HG02798 (cell line): ENCODE measurements around the gene ELF5.

Source experiments
- ATAC-seq: cut with Tn5 transposase; IDR thresholded peaks from one replicate; pipeline ENCODE4 v1.9.1; 2021; ENCODE audit warnings: mild to moderate bottlenecking; ENCODE audit not compliant: unreplicated experiment, poor library complexity

Gene ELF5

DNA sequence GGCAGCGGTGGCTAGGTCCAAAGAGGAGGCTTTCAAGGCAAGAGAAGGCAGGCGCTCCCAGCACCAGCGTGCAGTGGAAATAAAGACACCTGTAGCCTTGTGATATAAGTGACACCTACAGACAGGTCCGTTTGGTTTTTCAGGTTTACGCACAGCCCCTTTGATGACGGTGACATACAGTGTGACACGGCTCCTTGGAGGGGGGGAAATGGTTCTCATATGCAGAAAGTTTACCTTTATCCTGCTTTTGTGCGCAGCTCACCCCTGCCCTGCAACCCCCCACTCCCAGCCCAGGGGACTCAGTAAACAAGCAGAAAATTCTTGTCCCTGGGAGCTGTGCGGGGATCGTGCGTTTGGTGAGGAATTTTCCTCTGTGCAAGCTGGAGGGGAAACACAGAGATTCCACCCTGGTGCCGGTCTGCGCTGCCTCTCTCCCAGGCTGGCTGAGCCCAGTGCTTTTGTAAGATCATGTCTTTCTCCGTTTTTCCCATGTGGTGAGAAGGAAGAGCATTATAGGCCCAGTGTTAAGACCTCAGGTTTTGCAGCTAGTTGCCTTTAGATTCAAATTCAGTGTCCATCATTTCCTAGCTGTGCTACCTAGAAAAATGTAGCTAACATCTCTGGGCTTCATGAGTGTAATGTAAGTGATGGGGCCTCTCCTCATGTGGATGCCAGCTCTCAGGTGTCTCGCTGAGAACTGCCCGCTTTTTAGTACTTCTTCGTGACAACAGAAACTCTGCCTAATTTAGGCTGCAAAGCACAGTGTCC lies at the start of gene ELF5:
TSS of gene ELF5 (minus strand) at position 113 of the 768 bp plus-strand sequence. CDS start 8,045 bp downstream, outside the sequence.
- no peak for ATAC-seq

DNA sequence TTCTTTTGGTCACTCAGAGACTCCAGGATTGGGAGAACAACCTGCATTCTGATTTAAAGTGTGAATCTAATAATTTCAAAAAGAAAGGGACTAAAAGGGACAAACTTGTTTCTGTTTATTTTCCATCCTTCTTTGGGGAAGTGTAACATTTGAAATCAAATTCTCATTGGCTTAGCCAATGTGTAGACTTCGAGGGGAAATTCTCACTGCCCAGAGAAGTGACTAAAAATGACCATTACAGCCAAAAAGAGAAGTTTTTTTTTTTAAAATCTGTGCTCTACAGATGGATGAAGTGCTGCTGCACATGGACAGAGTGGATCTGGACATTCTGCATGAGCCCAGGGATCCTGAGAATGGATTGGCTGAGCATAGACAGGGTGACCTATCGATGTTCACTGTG lies 49.4 kb upstream of the ELF5 start:
- ATAC-seq = no peak

DNA sequence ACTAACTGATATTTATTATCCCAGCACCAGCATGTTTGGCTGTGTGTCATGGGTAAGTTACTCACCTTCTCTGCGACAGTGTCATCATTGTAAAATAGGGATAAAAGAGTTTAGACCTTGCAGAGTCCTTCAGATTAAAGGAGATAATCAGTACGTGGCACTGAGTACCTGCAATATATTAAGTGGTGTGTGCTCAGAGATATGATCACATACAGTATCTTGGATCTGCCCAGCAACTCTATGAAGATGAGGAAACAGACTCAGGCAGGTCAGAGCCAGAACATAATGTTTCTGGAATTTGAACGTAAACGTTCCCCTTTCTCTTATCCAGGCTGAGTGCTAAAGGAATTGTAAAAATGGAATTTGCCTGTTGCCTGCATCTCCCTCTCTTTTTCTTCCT lies 46.9 kb upstream of the ELF5 start:
- ATAC-seq = no peak

DNA sequence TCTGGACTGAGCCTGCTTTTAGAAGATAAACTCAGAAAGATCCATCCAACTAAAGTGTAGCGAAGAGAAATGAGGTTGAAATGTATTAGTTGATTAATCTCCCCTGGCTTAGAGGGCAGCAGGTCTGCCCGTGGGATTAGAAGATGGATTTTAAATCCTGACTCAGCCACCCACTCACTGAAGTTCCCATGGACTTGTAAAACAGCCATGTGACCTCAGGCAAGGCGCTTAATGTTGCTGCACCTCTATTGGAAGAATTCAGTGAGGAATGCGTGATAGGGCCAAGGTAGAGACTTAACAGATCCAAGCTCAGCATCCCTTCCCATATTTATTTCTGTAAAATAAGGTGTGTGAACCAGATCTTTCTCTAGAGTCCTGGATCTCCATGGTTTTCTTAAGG lies 45.1 kb upstream of the ELF5 start:
- ATAC-seq = no peak

DNA sequence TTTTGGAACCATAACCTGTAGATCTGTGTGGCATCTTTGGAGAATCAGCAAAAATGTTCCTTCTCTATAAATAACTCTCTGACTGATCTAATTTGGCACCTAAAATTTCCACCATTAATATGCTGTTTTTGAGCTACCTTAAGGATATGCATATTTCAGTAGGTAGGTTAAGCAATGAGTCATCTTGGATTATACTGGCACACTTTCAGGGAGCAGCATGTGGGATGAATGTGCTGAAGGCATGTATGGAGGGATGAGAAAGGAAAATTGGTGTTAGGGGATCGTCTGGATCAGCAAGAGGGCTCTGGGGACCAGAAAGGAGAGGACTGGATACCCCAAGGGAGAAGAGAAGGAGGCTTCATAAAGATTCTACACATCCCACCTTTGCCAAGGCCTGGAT lies 44.6 kb upstream of the ELF5 start:
- no peak for ATAC-seq

DNA sequence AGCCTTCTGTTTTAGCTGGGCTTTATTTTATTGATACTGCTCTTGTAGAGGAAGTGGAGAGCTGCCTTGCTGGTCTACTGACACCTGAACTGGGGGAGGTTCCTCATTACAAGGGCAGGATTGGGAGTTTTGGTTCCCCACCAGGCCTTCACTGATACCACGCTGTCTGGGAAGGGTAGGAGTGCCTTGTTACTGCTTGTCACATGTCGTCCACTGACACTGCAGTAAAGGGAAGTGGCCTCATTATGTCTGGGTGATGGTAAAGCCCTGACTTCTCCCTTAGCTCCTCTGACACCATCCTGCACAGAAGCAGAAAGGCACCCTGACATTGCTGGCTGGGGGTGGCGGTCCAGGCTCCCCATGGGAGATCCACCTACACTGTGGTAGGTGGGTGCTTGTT lies 38.7 kb upstream of the ELF5 start:
- no peak for ATAC-seq

DNA sequence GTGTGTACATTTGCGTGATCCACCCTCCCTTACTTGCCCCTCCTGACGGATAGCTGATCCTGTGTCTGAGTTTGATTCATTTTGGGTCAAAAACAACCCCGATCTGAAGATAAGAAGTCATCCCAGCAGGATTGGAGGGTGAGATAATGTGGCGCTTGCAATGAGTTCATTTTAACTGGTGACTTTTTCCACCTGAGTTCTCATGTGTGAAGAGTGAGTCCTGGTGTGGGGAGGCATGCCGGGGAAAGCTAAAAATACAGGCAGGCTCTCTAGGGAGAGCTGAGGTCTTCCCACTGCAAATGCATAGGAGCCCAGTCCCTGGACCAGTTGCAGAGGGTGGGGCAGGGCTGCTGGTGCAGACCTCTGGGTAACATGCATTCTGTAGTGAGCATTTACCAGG lies 35.7 kb upstream of the ELF5 start:
- no peak for ATAC-seq

DNA sequence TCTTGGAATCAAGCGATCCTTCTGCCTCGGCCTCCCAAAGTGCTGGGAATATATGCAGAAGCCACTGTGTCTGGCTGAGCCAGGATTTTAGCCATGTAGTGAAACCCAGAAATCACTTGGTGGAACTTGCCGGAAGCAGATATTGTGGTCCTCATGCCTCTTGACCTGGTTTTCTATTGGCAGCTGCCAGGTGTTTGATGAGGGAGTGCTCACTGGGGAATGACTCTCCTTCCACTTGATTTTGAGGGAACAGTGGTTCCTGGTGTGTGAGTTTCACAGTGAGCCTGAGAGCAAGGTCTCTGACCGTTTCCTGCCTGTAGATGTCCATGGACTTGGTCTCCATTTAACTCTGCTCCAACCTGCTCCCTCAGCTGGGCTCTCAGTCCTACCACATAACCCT lies 34.7 kb upstream of the ELF5 start:
- no peak for ATAC-seq

DNA sequence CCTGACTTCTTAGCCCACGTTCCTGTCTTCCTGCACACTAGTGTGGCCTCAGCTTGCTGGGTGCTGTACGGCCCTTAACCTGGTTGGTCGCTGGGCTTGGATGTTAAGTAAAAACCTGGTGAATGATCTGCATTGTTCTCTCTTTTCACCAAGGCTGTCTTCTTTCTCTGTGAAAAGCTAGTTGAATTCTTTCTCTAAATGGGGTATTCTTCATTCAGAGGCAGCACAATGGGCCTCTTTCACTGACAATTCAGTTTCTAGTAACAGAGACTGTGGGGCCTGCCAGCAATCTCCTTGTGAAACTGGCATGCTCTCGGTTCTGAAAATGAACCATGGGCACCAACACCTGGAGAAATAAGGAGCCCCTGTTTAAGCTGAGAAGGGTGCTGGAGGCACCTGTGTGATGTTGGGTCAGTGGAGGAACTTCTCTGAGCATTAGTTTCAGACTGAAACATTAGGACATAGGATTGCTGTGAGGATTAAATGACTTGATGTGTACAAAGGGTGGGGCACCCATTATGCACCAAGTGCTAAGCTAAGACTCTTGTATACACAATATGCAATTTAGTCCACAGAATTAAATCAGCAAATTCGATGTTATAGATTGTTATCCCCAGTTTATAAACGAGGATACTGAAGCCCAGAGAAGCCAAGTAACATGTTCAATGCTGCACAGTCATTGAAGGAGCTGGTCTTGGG lies 33.1 kb upstream of the ELF5 start:
- no peak for ATAC-seq

DNA sequence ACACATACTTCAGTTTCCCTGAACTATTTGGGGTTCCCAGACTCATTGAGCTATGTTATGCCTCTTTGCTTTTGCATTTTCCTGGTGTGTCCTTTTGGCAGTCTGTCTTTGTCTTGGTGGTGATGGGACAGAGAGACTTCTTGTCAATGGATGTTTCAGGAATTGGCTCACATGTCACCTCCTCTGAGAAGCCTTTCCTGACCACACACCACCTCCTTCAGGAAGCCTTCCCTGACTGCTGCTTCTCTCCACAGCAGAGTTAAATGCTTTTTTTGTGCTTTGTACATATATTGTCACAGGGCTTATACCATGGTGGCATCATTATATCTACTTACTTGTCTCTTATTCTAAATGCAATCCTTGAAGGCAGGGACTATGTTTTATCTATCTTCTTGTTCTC lies 28.5 kb upstream of the ELF5 start:
- no peak for ATAC-seq

DNA sequence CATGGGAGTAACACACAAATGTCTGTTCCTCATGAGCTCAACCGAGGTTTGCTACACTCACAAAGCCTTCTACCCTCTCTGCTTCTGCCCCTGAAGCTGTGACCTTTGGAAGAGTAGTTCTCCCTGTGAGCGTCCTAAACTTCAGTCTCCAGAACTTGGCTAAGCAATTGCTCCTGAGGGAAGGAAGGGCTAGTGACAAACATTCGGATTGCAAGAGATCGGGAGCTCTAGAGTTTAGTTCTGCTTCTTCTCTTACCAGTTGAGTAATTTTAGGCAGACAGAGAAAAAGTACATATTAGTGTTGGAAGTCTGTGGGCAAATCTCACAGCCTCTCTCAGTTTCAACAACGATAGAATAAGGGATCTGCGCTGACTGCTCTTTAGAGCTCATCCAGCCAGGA lies 27.3 kb upstream of the ELF5 start:
- no peak for ATAC-seq

DNA sequence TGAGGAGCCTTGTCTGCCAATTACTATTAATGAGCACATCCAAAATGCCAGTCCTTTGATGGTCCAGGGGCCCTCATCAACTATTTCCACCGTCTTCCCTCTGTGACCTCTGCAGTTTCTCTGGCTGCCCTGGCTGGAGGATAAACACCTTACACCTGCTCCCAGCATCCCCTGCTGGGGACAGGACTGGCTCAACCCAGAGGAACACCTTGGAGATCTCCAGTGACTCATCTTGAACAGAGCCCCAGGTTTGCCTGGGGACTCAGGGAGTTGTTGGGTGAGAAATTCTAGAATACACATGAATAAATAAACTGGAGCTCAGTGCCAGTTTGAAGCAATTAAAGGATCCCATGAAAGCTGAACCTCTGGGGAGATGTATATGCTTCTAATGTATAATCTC lies 24.0 kb upstream of the ELF5 start:
- ATAC-seq = no peak

DNA sequence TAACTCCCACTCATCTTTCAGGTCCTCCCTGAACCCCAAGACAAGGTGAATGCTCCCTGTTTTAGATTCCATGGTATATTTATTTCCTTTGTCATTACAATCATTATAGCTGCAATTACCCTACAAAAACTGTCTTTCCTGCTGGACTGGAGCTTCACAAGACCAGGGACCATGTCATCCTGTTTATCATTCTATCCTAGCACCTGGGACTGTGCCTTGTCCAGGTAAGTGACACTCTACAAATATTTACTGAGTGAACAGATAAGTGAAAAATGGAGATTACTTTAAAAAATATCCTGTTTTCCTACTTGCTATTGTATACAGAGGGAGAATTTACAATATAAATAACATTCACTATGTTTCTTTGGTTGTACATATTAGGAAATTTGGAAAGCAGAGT lies 22.5 kb upstream of the ELF5 start:
- no peak for ATAC-seq

DNA sequence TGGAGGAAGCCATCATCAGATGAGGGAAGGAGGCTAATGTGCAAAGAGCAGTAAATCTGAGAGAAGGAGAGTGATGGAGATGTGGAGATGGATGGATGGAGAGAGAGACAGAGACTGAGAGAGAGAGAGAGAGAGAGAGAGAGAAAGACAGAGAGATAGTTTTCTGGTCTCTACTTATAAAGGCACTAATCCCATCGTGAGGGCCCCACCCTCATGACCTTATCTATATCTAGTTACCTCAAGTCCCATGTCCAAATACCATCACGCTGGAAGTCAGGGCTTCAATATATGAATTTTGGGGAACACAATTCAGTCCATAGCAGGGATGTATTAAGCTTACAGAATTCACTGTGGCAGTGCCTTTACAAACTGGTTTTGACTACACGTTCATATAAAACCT lies 21.2 kb upstream of the ELF5 start:
- no peak for ATAC-seq

DNA sequence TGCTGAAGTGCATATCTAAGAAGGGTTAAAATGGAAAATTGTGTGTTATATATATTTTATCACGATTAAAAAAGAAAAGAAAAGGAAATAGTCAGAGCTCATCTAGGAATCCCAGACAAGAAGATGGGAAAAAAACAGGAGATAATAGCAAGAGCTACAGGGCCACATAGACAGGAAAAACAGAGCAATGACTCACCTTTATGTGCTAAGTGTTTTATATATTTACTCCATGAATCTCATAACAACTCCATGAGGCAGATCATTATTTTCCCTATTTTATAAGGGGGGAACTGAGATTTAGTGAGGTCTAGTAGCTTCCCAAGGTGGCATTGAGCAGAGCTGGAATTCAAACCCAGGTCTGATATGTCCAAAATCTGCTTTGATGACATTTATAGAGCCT lies 18.1 kb upstream of the ELF5 start:
- no peak for ATAC-seq

DNA sequence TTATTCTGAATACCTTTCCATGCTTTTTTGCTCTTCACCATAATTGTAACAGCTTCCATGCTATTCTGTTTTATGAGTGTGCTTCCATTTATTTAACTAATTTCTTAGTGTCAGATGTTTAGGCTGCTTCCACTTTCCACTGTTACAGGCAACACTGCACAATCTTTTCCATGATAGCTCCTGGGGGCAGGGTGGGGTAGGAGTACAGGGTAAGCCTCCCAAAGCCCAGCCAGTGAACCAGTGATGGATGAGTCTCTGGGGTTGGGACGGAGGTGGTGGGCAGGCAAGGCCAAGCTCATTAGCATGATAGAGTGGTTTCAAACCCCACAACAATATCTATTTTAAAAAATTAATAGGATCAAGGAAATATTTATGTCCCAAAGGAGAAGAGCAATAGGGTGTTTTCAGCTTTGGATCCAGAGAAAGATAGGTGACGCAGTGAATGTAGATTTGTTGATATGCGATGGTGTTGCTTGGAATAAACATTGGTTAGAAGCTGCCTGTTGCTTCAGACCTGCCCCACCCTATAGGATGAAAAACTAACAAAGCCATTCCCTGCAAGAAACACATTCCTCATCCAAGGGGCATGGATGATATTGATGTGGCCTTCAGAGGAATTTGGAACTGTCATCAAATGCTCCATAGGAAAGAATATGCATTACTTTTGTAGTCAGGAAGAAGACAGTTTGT lies 17.1 kb upstream of the ELF5 start:
- ATAC-seq = no peak

DNA sequence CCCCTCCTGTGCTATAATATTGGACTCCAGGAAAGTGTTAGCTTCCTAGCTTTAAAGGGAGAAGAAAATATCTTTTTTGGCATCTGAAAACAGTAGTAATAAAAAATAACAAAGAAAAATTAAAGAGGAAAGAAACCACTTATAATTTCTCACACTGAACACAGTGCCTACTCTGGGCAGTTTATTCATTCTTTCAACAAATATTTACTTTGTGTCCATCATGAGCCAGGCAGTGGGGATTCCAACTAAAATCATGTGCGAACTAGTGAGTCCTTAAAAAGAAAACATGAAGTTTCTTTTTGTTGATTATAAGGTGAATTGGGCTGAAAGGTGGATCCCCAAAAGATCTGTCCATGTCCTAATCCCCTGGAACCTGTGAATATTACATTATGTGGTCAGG lies 16.0 kb upstream of the ELF5 start:
- no peak for ATAC-seq

DNA sequence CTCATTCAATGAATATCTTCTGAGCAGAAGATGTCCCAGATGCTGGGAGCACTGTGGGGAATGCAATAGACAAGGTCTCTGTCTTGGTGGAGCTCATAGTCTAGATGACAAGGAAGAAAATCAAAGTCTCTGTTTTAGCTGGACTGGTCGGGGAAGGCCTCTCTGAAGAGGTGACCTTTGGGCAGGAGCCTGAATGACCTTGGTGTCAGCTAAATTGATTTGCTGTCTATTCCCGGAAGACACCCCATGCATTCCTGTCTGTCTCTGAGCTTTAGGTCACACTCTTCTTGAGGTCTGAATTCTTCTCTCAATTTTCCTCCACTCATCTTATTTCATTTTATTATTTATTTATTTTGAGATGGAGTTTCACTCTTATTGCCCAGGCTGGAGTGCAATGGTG lies 14.5 kb upstream of the ELF5 start:
- ATAC-seq = no peak

DNA sequence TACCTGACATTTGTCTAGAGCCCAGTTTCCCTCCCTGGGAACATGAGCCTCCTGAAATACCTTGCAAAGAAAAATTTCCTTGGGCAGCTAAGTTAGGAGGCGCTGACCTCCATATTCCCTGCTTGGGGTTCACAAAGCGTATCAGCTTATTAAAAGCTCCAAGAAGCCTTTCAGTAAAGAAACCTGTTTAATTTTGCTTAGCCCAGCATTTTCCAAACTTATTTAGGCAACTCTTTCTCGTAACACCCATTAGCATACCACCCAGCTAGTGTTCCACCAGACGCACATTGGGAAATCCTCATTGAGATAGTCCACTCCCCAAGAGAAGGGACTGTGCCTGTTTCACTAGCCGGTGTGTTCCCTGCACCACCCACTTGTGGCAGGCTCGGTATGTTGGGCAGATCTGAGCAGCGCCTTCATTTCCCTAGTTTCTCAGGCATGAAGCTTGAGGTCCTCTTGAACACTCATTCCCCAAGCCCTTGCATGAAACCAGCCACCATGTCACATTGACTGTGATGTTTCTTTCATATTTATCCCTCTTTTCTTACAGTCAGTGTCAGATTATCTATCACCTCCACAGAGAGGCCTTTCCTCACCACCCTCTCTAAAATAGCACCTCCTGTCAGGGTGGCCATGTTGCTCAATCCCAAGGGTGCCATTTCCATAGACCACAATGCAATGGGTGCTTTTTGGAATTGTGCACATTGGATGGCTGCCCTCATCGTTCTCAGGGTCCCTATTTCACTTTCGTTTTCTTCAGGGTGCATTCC lies 12.5 kb upstream of the ELF5 start:
- no peak for ATAC-seq

DNA sequence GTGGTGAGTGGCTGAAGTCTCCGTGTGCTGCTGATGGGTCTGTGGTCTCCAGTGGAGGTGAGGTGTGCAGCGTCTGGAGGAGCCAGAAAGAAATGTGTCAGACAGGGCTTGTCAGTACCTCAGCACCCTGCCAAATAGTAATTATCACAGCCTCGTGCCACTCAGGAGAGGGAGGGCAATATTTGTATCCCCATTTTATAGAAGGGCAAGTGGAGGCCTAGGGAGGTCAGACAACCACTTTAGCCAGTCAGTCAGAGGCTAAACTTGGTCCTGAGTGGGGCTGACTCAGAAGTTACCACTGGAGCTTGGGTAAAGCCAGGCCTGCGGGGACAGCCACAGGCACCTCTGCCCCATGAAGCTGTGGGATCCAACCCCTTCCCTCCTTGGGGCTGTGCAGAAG lies 11.5 kb upstream of the ELF5 start:
- ATAC-seq = no peak

DNA sequence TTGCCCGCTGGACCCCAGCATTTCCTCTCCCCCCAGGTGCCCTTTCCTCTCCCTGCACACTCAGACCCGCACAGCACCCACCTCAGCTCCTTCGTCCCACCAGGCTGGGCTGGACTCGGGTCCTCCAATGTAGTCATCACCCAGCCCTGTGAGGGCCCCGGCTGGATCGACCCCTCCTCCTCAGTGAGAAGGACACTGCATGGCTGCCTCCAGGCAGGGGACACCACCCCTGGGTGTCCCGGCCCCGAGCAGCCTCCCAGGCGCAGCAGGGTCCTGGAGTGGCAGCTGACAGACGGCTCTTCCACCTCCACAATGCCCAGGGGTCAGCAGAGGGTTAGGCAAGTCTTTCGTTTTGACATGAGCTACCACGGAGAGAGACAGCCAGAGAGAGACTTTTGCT lies 11.1 kb upstream of the ELF5 start:
- no peak for ATAC-seq
